Tibial nerve (tissue), 4 donors: ENCODE data around the gene KCNK7.

Experiments
- CTCF ChIP-seq, 5 experiments: fragments of 200-600 bp in 3 of 5; fragments of 450-650 bp in 2 of 5; sonication (generic) in 3 of 5; IDR thresholded peaks; one replicate each; pipeline ENCODE4 v1.5.1; 2016 to 2019; ENCODE audit warnings: antibody characterized with exemption in 5 of 5, mild to moderate bottlenecking in 3 of 5, moderate library complexity in 2 of 5
- EP300 ChIP-seq, 2 donors: sonication (generic); formaldehyde crosslinking; IDR thresholded peaks; one replicate each; pipeline ENCODE4 v1.6.1; 2017; ENCODE audit warnings: antibody characterized with exemption in 2 of 2, mild to moderate bottlenecking in 1 of 2
- POLR2A ChIP-seq, 2 donors: fragments of 450-650 bp; IDR thresholded peaks; one replicate each; pipeline ENCODE4 v1.6.1; 2017; ENCODE audit warnings: antibody characterized with exemption in 2 of 2, mild to moderate bottlenecking in 2 of 2, moderate library complexity in 2 of 2

- peak; percentile 96 to 99 (median 98) for TF ChIP-seq CTCF (IDR thresholded peaks at IDR 0.05)
- no peak for TF ChIP-seq POLR2A (IDR thresholded peaks at IDR 0.05)
- peak; percentile 56 to 92 for TF ChIP-seq EP300 (IDR thresholded peaks at IDR 0.05)
These were observed 21.3 kb downstream of the KCNK7 start for GRCh38 chr11:65574109-65574810.
